ENCODE data around the gene ZNF417. TPM values are rescaled to one million over a fixed set of nuclear protein-coding genes. Genes with fewer than 3 reads are reported as not detected.

ZNF417 gene
- total RNA-seq = 12.2 and 19.4 TPM in 2 replicates

DNA sequence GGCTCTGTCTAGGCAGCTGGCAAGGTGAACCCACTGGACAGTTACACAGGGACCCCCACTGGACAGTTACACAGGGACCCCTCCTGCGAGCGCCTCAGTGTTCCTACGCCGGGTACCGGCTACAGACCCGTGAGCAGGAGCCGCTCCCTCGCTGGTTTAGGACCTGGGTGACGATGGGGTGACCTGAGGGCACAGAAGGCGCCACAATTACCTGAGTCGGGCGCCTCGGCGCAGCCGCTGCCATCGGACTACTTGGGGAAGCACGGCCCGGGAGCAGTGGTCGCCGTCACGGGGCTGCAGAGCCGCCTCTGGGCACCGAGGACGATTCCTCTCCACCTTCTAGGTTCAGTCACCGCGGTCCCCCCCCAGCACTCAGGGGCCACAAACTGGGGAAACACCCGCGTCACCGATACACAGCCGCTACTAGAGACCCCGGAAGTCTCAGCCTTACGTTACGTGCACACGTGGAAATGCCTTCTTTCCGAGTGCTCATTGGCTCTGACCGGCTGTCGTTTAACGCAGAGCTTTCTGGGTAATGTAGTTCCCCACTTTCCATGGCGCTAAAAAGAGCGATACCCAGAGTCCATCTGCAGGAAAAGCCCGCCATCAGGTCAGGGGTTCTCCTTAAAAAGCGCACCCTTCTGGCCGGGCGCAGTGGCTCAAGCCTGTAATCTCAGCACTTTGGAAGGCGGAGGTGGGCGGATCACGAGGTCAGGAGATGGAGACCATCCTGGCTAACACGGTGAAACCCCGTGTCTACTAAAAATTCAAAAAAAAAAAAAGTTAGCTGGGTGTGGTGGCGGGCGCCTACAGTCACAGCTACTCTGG, at the start of gene ZNF417:
Gene ZNF417, minus strand, starts transcription at position 425 of the 828 bp plus-strand sequence. Its CDS starts 181 bp downstream, at position 244.
- H3K4me3 ChIP-seq (ENCODE audit: low read depth, low read length) = peak within 1 kb of the TSS; percentile 90
- TF ChIP-seq, protein P1, sequence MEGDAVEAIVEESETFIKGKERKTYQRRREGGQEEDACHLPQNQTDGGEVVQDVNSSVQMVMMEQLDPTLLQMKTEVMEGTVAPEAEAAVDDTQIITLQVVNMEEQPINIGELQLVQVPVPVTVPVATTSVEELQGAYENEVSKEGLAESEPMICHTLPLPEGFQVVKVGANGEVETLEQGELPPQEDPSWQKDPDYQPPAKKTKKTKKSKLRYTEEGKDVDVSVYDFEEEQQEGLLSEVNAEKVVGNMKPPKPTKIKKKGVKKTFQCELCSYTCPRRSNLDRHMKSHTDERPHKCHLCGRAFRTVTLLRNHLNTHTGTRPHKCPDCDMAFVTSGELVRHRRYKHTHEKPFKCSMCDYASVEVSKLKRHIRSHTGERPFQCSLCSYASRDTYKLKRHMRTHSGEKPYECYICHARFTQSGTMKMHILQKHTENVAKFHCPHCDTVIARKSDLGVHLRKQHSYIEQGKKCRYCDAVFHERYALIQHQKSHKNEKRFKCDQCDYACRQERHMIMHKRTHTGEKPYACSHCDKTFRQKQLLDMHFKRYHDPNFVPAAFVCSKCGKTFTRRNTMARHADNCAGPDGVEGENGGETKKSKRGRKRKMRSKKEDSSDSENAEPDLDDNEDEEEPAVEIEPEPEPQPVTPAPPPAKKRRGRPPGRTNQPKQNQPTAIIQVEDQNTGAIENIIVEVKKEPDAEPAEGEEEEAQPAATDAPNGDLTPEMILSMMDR (IDR thresholded peaks at IDR 0.05; ENCODE audit: insufficient read depth, low read depth, low read length) = peak; percentile 37
- DNase-seq (ENCODE audit: low read depth) = peak; percentile 97

DNA sequence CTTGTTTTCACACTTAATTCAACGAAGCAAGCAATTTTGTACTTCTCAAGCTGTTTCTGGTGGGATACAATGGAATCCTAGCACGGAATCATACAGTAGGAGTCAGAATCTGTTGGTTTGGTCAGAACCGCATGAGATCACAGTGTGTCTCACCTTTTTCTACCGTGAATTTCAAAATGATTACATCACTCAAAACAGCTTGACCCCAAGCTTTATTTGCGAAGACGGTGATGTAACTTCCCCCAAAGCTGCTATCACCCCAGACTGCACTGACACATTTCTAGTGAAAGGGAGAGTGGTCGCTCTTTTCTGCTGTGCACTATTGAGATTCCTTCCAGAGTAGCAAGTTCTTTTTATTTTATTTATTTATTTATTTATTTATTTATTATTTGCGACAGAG, 48.4 kb upstream of the ZNF417 start:
- no peak for DNase-seq (ENCODE audit: low read depth)

DNA sequence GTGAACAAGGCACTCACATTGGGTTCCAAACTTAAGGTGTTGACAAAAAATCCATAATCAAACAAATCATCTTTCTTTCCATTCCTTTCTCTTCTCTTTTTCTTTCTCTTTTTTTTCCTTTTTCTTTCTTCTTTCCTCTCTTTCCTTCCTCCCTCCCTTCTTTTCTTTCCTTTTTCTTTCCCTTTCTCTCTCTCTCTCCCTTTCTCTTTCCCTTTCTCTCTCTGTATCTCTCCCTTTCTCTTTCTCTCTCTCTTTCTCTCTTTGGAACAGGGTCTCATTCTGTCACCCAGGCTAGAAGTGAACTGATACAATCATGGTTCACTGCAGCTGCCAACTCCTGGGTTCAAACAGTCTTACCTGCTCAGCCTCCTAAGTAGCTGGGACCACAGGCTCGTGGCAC, 45.4 kb upstream of the ZNF417 start:
- no peak overlapping the region for H3K4me3 ChIP-seq (ENCODE audit: low read depth, low read length)
- no peak for DNase-seq (ENCODE audit: low read depth)
- TF ChIP-seq, protein P1 (IDR thresholded peaks at IDR 0.05; ENCODE audit: insufficient read depth, low read depth, low read length) = no peak

More for the DNA sequence above, 48.4 kb upstream of the ZNF417 start:
- H3K4me3 ChIP-seq (ENCODE audit: low read depth, low read length) = no peak overlapping the region
- TF ChIP-seq, protein P1 (IDR thresholded peaks at IDR 0.05; ENCODE audit: insufficient read depth, low read depth, low read length) = no peak

GRCh38 chr19:57954996-57955395, 38.6 kb upstream of the ZNF417 start:
- no peak for DNase-seq (ENCODE audit: low read depth)
- H3K4me3 ChIP-seq (ENCODE audit: low read depth, low read length) = no peak overlapping the region
- TF ChIP-seq, protein P1 (IDR thresholded peaks at IDR 0.05; ENCODE audit: insufficient read depth, low read depth, low read length) = no peak

DNA sequence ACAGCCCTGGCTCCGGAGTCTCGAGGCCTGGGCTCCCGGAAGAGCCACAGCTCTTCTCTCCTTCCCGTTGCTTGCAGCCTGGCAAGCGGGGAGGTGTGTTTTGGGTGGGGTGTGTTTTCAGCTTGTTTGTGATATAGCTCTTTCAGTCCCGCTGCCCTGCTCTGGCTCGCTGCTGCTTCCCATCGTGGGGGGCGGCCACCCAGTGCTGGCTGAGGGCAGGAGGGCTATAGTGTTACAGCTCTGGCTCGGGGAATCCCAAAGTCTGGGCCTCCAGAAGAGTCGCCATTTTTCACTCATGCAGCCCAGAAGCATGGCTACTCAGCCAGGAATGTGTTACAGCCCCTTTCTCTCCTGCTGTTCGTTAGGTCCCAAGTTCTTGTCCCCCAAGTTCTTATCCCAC, 33.3 kb upstream of the ZNF417 start:
- TF ChIP-seq, protein P1 (IDR thresholded peaks at IDR 0.05; ENCODE audit: insufficient read depth, low read depth, low read length) = no peak
- no peak overlapping the region for H3K4me3 ChIP-seq (ENCODE audit: low read depth, low read length)
- DNase-seq (ENCODE audit: low read depth) = no peak

DNA sequence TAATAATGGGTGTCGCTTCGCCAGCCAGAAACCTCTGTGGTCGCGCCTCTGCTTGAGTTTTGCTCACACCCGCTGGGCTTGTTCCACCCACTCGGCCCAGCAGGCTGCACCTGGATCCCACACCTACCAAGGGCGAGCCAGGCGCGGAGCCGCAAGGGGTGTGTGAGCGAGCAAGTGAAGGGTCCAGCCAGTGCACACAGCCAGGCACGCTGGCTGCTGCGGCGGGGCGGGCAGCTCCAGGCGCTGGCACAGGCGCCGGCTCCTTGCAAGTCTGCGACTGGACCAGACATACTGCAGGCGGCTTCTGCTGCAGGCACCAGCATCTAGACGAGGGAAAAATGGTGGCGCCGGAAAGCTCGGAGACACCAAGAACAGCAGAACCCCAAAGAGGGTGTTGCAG, 32.9 kb upstream of the ZNF417 start:
- TF ChIP-seq, protein P1 (IDR thresholded peaks at IDR 0.05; ENCODE audit: insufficient read depth, low read depth, low read length) = no peak
- no peak for DNase-seq (ENCODE audit: low read depth)
- H3K4me3 ChIP-seq (ENCODE audit: low read depth, low read length) = no peak overlapping the region
